Astrocyte (in vitro differentiated cells and primary cell): ENCODE measurements around the gene TIAM2. TPM values are rescaled to one million over a fixed set of nuclear protein-coding genes. Genes with fewer than 3 reads are reported as not detected.

ENCODE experiments used
- DNase-seq: peaks from one replicate; pipeline ENCODE4 v3.0.0-alpha.2; 2010; ENCODE audit warnings: low read depth
- FAIRE-seq: peaks from 2 replicates; lab custom pipeline; 2011; peaks lifted over from hg19 to GRCh38; lab: Jason Lieb, UNC
- H2AFZ ChIP-seq: 2 replicates; pipeline ENCODE4 v1.6.0; 2012; ENCODE audit warnings: low read depth, low read length, inconsistent platforms
- H3K27ac ChIP-seq: 2 replicates; pipeline ENCODE4 v1.5.1; 2011; ENCODE audit warnings: low read depth, low read length, inconsistent platforms
- H3K27me3 ChIP-seq: 2 replicates; pipeline ENCODE4 v1.6.0; 2011; ENCODE audit warnings: low read length, inconsistent platforms; ENCODE audit not compliant: insufficient read depth
- H3K36me3 ChIP-seq: 2 replicates; pipeline ENCODE4 v1.5.1; 2011; ENCODE audit warnings: low read length, inconsistent platforms; ENCODE audit not compliant: insufficient read depth
- H3K4me1 ChIP-seq: 2 replicates; pipeline ENCODE4 v1.5.1; 2011; ENCODE audit warnings: low read length, inconsistent platforms; ENCODE audit not compliant: insufficient read depth
- H3K4me2 ChIP-seq: 2 replicates; pipeline ENCODE4 v1.6.0; 2012; ENCODE audit warnings: low read length, inconsistent platforms
- H3K4me3 ChIP-seq: 2 replicates; pipeline ENCODE4 v1.5.1; 2011; ENCODE audit warnings: low read depth, mild to moderate bottlenecking, low read length, inconsistent platforms; ENCODE audit not compliant: insufficient read depth
- H3K79me2 ChIP-seq: 2 replicates; pipeline ENCODE4 v1.6.0; 2012; ENCODE audit warnings: mild to moderate bottlenecking, low read length, inconsistent platforms; ENCODE audit not compliant: insufficient read depth
- H3K9ac ChIP-seq: 2 replicates; pipeline ENCODE4 v1.6.0; 2012; ENCODE audit warnings: mild to moderate bottlenecking, low read length, inconsistent platforms
- H3K9me3 ChIP-seq: 2 replicates; pipeline ENCODE4 v1.5.1; 2012; ENCODE audit warnings: low read depth, mild to moderate bottlenecking, low read length, inconsistent platforms; ENCODE audit not compliant: insufficient read depth
- H4K20me1 ChIP-seq: 2 replicates; pipeline ENCODE4 v1.6.0; 2012; ENCODE audit warnings: low read length, inconsistent platforms; ENCODE audit not compliant: insufficient read depth
- H3K27ac Mint-ChIP-seq: one replicate; pipeline ENCODE4 v1.8.0; 2021; ENCODE audit warnings: mild to moderate bottlenecking, mixed read lengths; ENCODE audit not compliant: unreplicated experiment
- H3K27me3 Mint-ChIP-seq: one replicate; pipeline ENCODE4 v1.8.0; 2021; ENCODE audit warnings: low read depth, mixed read lengths; ENCODE audit not compliant: unreplicated experiment
- H3K36me3 Mint-ChIP-seq: one replicate; pipeline ENCODE4 v1.8.0; 2021; ENCODE audit warnings: low read depth, mixed read lengths; ENCODE audit not compliant: unreplicated experiment
- H3K4me1 Mint-ChIP-seq: one replicate; pipeline ENCODE4 v1.8.0; 2021; ENCODE audit warnings: low read depth, mixed read lengths; ENCODE audit not compliant: unreplicated experiment
- H3K4me3 Mint-ChIP-seq: one replicate; pipeline ENCODE4 v1.8.0; 2021; ENCODE audit warnings: mild to moderate bottlenecking, moderate library complexity, mixed read lengths; ENCODE audit not compliant: unreplicated experiment
- H3K9me3 Mint-ChIP-seq: one replicate; pipeline ENCODE4 v1.8.0; 2021; ENCODE audit warnings: mild to moderate bottlenecking, mixed read lengths; ENCODE audit not compliant: unreplicated experiment
- CTCF ChIP-seq: IDR thresholded peaks from 2 replicates; pipeline ENCODE4 v1.5.1; 2011; ENCODE audit warnings: low read depth, mild to moderate bottlenecking, inconsistent platforms, low read length, moderate library complexity; ENCODE audit not compliant: insufficient read depth
- EZH2 ChIP-seq: IDR thresholded peaks from 2 replicates; pipeline ENCODE4 v1.6.1; 2012; ENCODE audit warnings: mild to moderate bottlenecking, low read length, inconsistent platforms; ENCODE audit not compliant: insufficient read depth
- total RNA-seq: library from RNA; stranded (reverse); gene quantifications from 2 replicates; pipeline ENCODE4 v1.2.1, GENCODE V29; 2021

TIAM2 gene
- total RNA-seq, 1 donor from 2014 or later = 23.6 TPM

GRCh38 chr6:155122199-155122950, 127.3 kb downstream of the TIAM2 start:
- Histone ChIP-seq H4K20me1 (no peaks in the 10 kb centered on the region), H3K4me3 (no peak overlapping the region), H3K27me3 (no peaks in the 10 kb centered on the region), H3K27ac (no peak overlapping the region), H3K4me1 (peaks cover 32% of the 10 kb centered on the region), H3K36me3 (no peaks in the 10 kb centered on the region), H3K9me3 (no peaks in the 10 kb centered on the region), H2AFZ (no peak overlapping the region), H3K9ac (no peak overlapping the region), H3K4me2 (peak overlapping the region; percentile 51), H3K79me2 (no peaks in the 10 kb centered on the region)
- TF ChIP-seq EZH2 (no peak), CTCF (no peak)
- no peak for FAIRE-seq
- DNase-seq = no peak
- Mint-ChIP-seq H3K36me3 (no peaks in the 10 kb centered on the region), H3K27ac (peak overlapping the region; percentile 96), H3K4me3 (peak overlapping the region; percentile 75), H3K27me3 (no peaks in the 10 kb centered on the region), H3K4me1 (peaks cover 53% of the 10 kb centered on the region), H3K9me3 (no peaks in the 10 kb centered on the region)

GRCh38 chr6:155123520-155123919, 128.4 kb downstream of the TIAM2 start:
- no peaks in the 10 kb centered on the region for H3K79me2 ChIP-seq
- peaks cover 29% of the 10 kb centered on the region for H3K4me1 ChIP-seq
- no peak overlapping the region for H2AFZ ChIP-seq
- Mint-ChIP-seq H3K4me1 (peaks cover 53% of the 10 kb centered on the region), H3K27ac (peak overlapping the region; percentile 78), H3K4me3 (no peak overlapping the region), H3K27me3 (no peaks in the 10 kb centered on the region), H3K9me3 (no peaks in the 10 kb centered on the region), H3K36me3 (no peaks in the 10 kb centered on the region)
- no peak overlapping the region for H3K27ac ChIP-seq
- no peak for DNase-seq
- no peak for FAIRE-seq
- H3K9ac ChIP-seq = no peak overlapping the region
- no peaks in the 10 kb centered on the region for H3K27me3 ChIP-seq
- H3K4me3 ChIP-seq = no peak overlapping the region
- TF ChIP-seq CTCF (no peak), EZH2 (no peak)
- no peaks in the 10 kb centered on the region for H3K9me3 ChIP-seq
- H3K4me2 ChIP-seq = no peak overlapping the region
- H4K20me1 ChIP-seq = no peaks in the 10 kb centered on the region
- H3K36me3 ChIP-seq = no peaks in the 10 kb centered on the region

GRCh38 chr6:155125906-155126305, 130.8 kb downstream of the TIAM2 start:
- Histone ChIP-seq H3K27ac (peak overlapping the region; percentile 86), H3K27me3 (no peaks in the 10 kb centered on the region), H3K36me3 (no peaks in the 10 kb centered on the region), H4K20me1 (no peaks in the 10 kb centered on the region), H3K9me3 (no peaks in the 10 kb centered on the region), H3K4me3 (no peak overlapping the region), H3K79me2 (no peaks in the 10 kb centered on the region), H3K9ac (no peak overlapping the region), H3K4me1 (peaks cover 30% of the 10 kb centered on the region), H2AFZ (no peak overlapping the region), H3K4me2 (no peak overlapping the region)
- no peaks in the 10 kb centered on the region for H3K27me3 Mint-ChIP-seq
- H3K36me3 Mint-ChIP-seq = peaks cover 12% of the 10 kb centered on the region
- H3K4me3 Mint-ChIP-seq = no peak overlapping the region
- peaks cover 62% of the 10 kb centered on the region for H3K4me1 Mint-ChIP-seq
- TF ChIP-seq EZH2 = no peak
- TF ChIP-seq CTCF = no peak
- DNase-seq = peak; percentile 80
- FAIRE-seq = no peak
- no peaks in the 10 kb centered on the region for H3K9me3 Mint-ChIP-seq
- peak overlapping the region; percentile 16 for H3K27ac Mint-ChIP-seq
